ENCODE results near the gene GSC2. TPM values are rescaled to one million over a fixed set of nuclear protein-coding genes. Genes with fewer than 3 reads are reported as not detected.

GSC2 gene
- total RNA-seq, 1 experiment from 2014 or later, result not detected

GRCh38 chr22:19177164-19178064 lies 27.3 kb upstream of the GSC2 start:
- Mint-ChIP-seq H3K27ac (ENCODE audit: unreplicated experiment) (peak overlapping the region; percentile 70), H3K9me3 (ENCODE audit: unreplicated experiment) (no peaks in the 10 kb centered on the region), H3K36me3 (ENCODE audit: insufficient read depth, unreplicated experiment) (peaks cover 45% of the 10 kb centered on the region), H3K4me1 (ENCODE audit: low read depth, unreplicated experiment) (peaks cover 12% of the 10 kb centered on the region), H3K27me3 (ENCODE audit: insufficient read depth, unreplicated experiment) (no peaks in the 10 kb centered on the region), H3K4me3 (ENCODE audit: unreplicated experiment) (peak overlapping the region; percentile 78)
- H3K9me3 ChIP-seq, result no peaks in the 10 kb centered on the region
- CTCF ChIA-PET, result interaction anchor here (2.0 kb wide), 1 partner anchor 56 kb away, joined by 5 read pairs; the partner anchor contains the start of gene DGCR2
- DNase-seq, result no peak
- BruUV-seq (replicated peaks), result no TSS peak
- POLR2A ChIA-PET, result interaction anchor here (0.6 kb wide), 1 partner anchor 210 kb away, joined by 5 read pairs; no protein-coding TSS in a partner anchor
- no peak for TF ChIP-seq CTCF (IDR thresholded peaks at IDR 0.05; ENCODE audit: insufficient read depth in 1 of 2, low read depth in 1 of 2, low read length in 1 of 2, severe bottlenecking in 1 of 2, unreplicated experiment in 1 of 2)
- peak overlapping the region; percentile 92 for H3K4me3 ChIP-seq (ENCODE audit: low read depth, low read length)
- intact Hi-C loops (cut with micrococcal nuclease; ENCODE audit: unreplicated experiment), result loop anchor here (5.0 kb wide), 3 partner anchors 35 to 300 kb away; partner anchors contain the start of genes CDC45, ESS2 and UFD1
- H3K4me1 ChIP-seq, result peaks cover 39% of the 10 kb centered on the region
- H3K36me3 ChIP-seq (ENCODE audit: control insufficient read depth, insufficient read depth, low read length), result peaks cover 5% of the 10 kb centered on the region
- H3K27me3 ChIP-seq (replicated peaks; ENCODE audit: control insufficient read depth, insufficient read depth, low read length), result no peaks in the 10 kb centered on the region

GRCh38 chr22:19176732-19177131 lies 26.6 kb upstream of the GSC2 start:
- DNase-seq, result no peak
- Mint-ChIP-seq H3K27ac (ENCODE audit: unreplicated experiment) (peak overlapping the region; percentile 70), H3K9me3 (ENCODE audit: unreplicated experiment) (no peaks in the 10 kb centered on the region), H3K4me1 (ENCODE audit: low read depth, unreplicated experiment) (peaks cover 18% of the 10 kb centered on the region), H3K4me3 (ENCODE audit: unreplicated experiment) (peak overlapping the region; percentile 78), H3K36me3 (ENCODE audit: insufficient read depth, unreplicated experiment) (peaks cover 52% of the 10 kb centered on the region), H3K27me3 (ENCODE audit: insufficient read depth, unreplicated experiment) (no peaks in the 10 kb centered on the region)
- Histone ChIP-seq H3K36me3 (ENCODE audit: control insufficient read depth, insufficient read depth, low read length) (peaks cover 5% of the 10 kb centered on the region), H3K27me3 (replicated peaks; ENCODE audit: control insufficient read depth, insufficient read depth, low read length) (no peaks in the 10 kb centered on the region), H3K9me3 (no peaks in the 10 kb centered on the region), H3K4me1 (peaks cover 39% of the 10 kb centered on the region), H3K4me3 (ENCODE audit: low read depth, low read length) (peak overlapping the region; percentile 92)
- POLR2A ChIA-PET, result no interaction called here
- TF ChIP-seq CTCF (IDR thresholded peaks at IDR 0.05; ENCODE audit: insufficient read depth in 1 of 2, low read depth in 1 of 2, low read length in 1 of 2, severe bottlenecking in 1 of 2, unreplicated experiment in 1 of 2), result no peak
- no TSS peak for BruUV-seq (replicated peaks)
- CTCF ChIA-PET, result no interaction called here
- intact Hi-C loops (cut with micrococcal nuclease; ENCODE audit: unreplicated experiment), result loop anchor here (5.0 kb wide), 3 partner anchors 34 to 301 kb away; partner anchors contain the start of genes CDC45, ESS2 and UFD1

GRCh38 chr22:19176175-19176643 lies 26.1 kb upstream of the GSC2 start:
- Histone ChIP-seq H3K9me3 (no peaks in the 10 kb centered on the region), H3K27me3 (replicated peaks; ENCODE audit: control insufficient read depth, insufficient read depth, low read length) (no peaks in the 10 kb centered on the region), H3K36me3 (ENCODE audit: control insufficient read depth, insufficient read depth, low read length) (peaks cover 5% of the 10 kb centered on the region), H3K4me3 (ENCODE audit: low read depth, low read length) (no peak overlapping the region), H3K4me1 (peaks cover 39% of the 10 kb centered on the region)
- CTCF ChIA-PET, result no interaction called here
- Mint-ChIP-seq H3K9me3 (ENCODE audit: unreplicated experiment) (no peaks in the 10 kb centered on the region), H3K27me3 (ENCODE audit: insufficient read depth, unreplicated experiment) (no peaks in the 10 kb centered on the region), H3K4me1 (ENCODE audit: low read depth, unreplicated experiment) (peaks cover 18% of the 10 kb centered on the region), H3K36me3 (ENCODE audit: insufficient read depth, unreplicated experiment) (peaks cover 58% of the 10 kb centered on the region), H3K27ac (ENCODE audit: unreplicated experiment) (no peak overlapping the region), H3K4me3 (ENCODE audit: unreplicated experiment) (peak overlapping the region; percentile 78)
- no peak for DNase-seq
- intact Hi-C loops (cut with micrococcal nuclease; ENCODE audit: unreplicated experiment), result loop anchor here (5.0 kb wide), 3 partner anchors 34 to 301 kb away; partner anchors contain the start of genes CDC45, ESS2 and UFD1
- BruUV-seq (replicated peaks), result no TSS peak
- TF ChIP-seq CTCF (IDR thresholded peaks at IDR 0.05; ENCODE audit: insufficient read depth in 1 of 2, low read depth in 1 of 2, low read length in 1 of 2, severe bottlenecking in 1 of 2, unreplicated experiment in 1 of 2), result no peak
- POLR2A ChIA-PET, result interaction anchor here (0.6 kb wide), 1 partner anchor 894 kb away, joined by 3 read pairs; no protein-coding TSS in a partner anchor

All from Caco-2 (cell line).